DOHH2 (cell line): ENCODE measurements around the gene HDGFL1.

ENCODE experiments used
- H3F3A ChIP-seq: fragments of 200-600 bp; sonication (generic), shearing (Covaris generic); 2 replicates; pipeline ENCODE4 v1.6.0; 2016; ENCODE audit warnings: antibody characterized with exemption, mild to moderate bottlenecking; ENCODE audit not compliant: control insufficient read depth, insufficient read depth
- H3K27ac ChIP-seq: fragments of 200-600 bp; sonication (generic); 2 replicates; pipeline ENCODE4 v1.5.1; 2014; ENCODE audit warnings: low read depth, mild to moderate bottlenecking, low read length, moderate library complexity
- H3K27me3 ChIP-seq: fragments of 200-600 bp; sonication (generic); 2 replicates; pipeline ENCODE4 v1.6.1; 2014; ENCODE audit warnings: mild to moderate bottlenecking, low read length, mixed read lengths; ENCODE audit not compliant: control insufficient read depth
- H3K36me3 ChIP-seq: fragments of 200-600 bp; sonication (generic); 2 replicates; pipeline ENCODE4 v1.6.1; 2014; ENCODE audit warnings: mild to moderate bottlenecking, low read length, moderate library complexity, mixed read lengths; ENCODE audit not compliant: control insufficient read depth
- H3K4me1 ChIP-seq: fragments of 200-600 bp; sonication (generic); 2 replicates; pipeline ENCODE4 v1.6.1; 2014; ENCODE audit warnings: mild to moderate bottlenecking, low read length, mixed read lengths; ENCODE audit not compliant: control insufficient read depth
- H3K4me2 ChIP-seq: fragments of 200-600 bp; sonication (generic); 2 replicates; pipeline ENCODE4 v1.6.0; 2014; ENCODE audit warnings: mild to moderate bottlenecking, low read length, moderate library complexity
- H3K4me3 ChIP-seq: fragments of 200-600 bp; sonication (generic); 2 replicates; pipeline ENCODE4 v1.5.1; 2014; ENCODE audit warnings: mild to moderate bottlenecking, low read length, mixed read lengths
- H3K79me2 ChIP-seq: fragments of 200-600 bp; sonication (generic); 2 replicates; pipeline ENCODE4 v1.6.1; 2014; ENCODE audit warnings: mild to moderate bottlenecking, low read length, mixed read lengths; ENCODE audit not compliant: control insufficient read depth
- H3K9me2 ChIP-seq: fragments of 200-600 bp; sonication (generic); replicated peaks from 2 replicates; pipeline ENCODE4 v1.6.1; 2014; ENCODE audit warnings: mild to moderate bottlenecking, low read length, mixed read lengths; ENCODE audit not compliant: control insufficient read depth
- H3K9me3 ChIP-seq: fragments of 200-600 bp; sonication (generic); 2 replicates; pipeline ENCODE4 v1.6.1; 2014; ENCODE audit warnings: antibody characterized with exemption, low read length, mixed read lengths; ENCODE audit not compliant: control insufficient read depth, insufficient read depth
- H4K20me1 ChIP-seq: fragments of 200-600 bp; sonication (generic); 2 replicates; pipeline ENCODE4 v1.6.0; 2014; ENCODE audit warnings: low read depth, mild to moderate bottlenecking, antibody characterized with exemption, low read length, moderate library complexity; ENCODE audit not compliant: control insufficient read depth, insufficient read depth
- EZH2phosphoT487 ChIP-seq: fragments of 200-600 bp; sonication (generic); IDR thresholded peaks from 2 replicates; pipeline ENCODE4 v1.6.1; 2017; ENCODE audit warnings: borderline replicate concordance, mild to moderate bottlenecking, antibody characterized with exemption, low read length, moderate library complexity, mixed read lengths
- TF ChIP-seq, protein P1 (sequence below): fragments of 200-600 bp; sonication (generic); IDR thresholded peaks from one replicate; pipeline ENCODE4 v1.5.1; 2014; ENCODE audit warnings: antibody characterized with exemption, mild to moderate bottlenecking, low read depth, low read length; ENCODE audit not compliant: poor library complexity, severe bottlenecking

The HDGFL1 gene

DNA sequence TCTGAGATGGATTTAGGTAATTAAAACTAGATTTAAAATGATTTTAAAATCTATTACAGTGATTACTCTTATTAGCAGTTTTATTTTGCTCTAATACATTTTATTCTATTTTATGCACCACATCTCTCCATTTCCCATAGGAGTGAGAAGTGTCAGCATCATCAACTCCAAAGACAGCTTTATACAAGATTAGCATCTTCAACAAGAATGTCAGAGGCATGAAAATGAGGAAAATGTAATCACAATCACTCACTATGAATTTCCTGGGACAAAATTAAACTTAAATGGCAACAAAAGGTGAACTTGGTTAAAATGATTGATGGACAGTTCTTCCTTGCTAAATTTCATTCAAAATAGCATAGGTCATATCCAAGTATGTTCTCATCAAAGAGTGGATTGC is 19.8 kb downstream of the HDGFL1 start:
- no peak for TF ChIP-seq EZH2phosphoT487
- TF ChIP-seq, protein P1, sequence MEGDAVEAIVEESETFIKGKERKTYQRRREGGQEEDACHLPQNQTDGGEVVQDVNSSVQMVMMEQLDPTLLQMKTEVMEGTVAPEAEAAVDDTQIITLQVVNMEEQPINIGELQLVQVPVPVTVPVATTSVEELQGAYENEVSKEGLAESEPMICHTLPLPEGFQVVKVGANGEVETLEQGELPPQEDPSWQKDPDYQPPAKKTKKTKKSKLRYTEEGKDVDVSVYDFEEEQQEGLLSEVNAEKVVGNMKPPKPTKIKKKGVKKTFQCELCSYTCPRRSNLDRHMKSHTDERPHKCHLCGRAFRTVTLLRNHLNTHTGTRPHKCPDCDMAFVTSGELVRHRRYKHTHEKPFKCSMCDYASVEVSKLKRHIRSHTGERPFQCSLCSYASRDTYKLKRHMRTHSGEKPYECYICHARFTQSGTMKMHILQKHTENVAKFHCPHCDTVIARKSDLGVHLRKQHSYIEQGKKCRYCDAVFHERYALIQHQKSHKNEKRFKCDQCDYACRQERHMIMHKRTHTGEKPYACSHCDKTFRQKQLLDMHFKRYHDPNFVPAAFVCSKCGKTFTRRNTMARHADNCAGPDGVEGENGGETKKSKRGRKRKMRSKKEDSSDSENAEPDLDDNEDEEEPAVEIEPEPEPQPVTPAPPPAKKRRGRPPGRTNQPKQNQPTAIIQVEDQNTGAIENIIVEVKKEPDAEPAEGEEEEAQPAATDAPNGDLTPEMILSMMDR: no peak
- no peaks in the 10 kb centered on the region for H3K4me1 ChIP-seq
- H3K79me2 ChIP-seq: no peaks in the 10 kb centered on the region
- no peak overlapping the region for H3K4me3 ChIP-seq
- no peaks in the 10 kb centered on the region for H3K9me2 ChIP-seq
- H3K4me2 ChIP-seq: no peak overlapping the region
- no peak overlapping the region for H3K27ac ChIP-seq
- no peaks in the 10 kb centered on the region for H4K20me1 ChIP-seq
- H3K9me3 ChIP-seq: no peaks in the 10 kb centered on the region
- no peaks in the 10 kb centered on the region for H3K27me3 ChIP-seq
- no peaks in the 10 kb centered on the region for H3F3A ChIP-seq
- H3K36me3 ChIP-seq: no peaks in the 10 kb centered on the region

GRCh38 chr6:22590423-22590822 is 21.1 kb downstream of the HDGFL1 start:
- no peaks in the 10 kb centered on the region for H3K36me3 ChIP-seq
- TF ChIP-seq, protein P1: no peak
- TF ChIP-seq EZH2phosphoT487: no peak
- H3K9me3 ChIP-seq: no peaks in the 10 kb centered on the region
- no peak overlapping the region for H3K4me2 ChIP-seq
- H4K20me1 ChIP-seq: no peaks in the 10 kb centered on the region
- no peaks in the 10 kb centered on the region for H3K9me2 ChIP-seq
- H3K27ac ChIP-seq: no peak overlapping the region
- H3K27me3 ChIP-seq: no peaks in the 10 kb centered on the region
- H3K4me3 ChIP-seq: no peak overlapping the region
- no peaks in the 10 kb centered on the region for H3F3A ChIP-seq
- H3K79me2 ChIP-seq: no peaks in the 10 kb centered on the region
- H3K4me1 ChIP-seq: no peaks in the 10 kb centered on the region

- TF ChIP-seq, protein P1: no peak
- TF ChIP-seq EZH2phosphoT487: no peak
- Histone ChIP-seq H3K27ac (no peak overlapping the region), H3K27me3 (no peaks in the 10 kb centered on the region)
Measured at GRCh38 chr6:22593895-22594294, 24.5 kb downstream of the HDGFL1 start.

DNA sequence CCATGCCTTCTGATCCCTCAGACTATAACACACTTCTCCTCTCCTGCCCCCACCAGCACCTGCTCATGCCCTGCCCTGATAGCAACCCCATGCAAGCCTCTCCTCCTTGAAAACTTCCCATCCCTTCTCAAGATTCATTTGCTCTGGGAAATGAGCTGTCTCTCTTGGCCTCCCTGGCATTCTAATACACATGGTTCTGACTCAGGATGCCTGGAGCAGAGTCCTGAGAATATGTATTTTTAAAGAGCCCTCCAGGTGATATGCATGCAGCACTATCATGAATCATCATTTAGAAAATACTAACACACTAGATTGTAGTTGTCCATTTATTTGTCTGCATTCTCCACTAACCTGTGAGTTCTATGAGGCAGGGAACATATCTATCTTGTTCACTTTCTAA is 26.6 kb downstream of the HDGFL1 start:
- Histone ChIP-seq H3K36me3 (no peaks in the 10 kb centered on the region), H3K4me3 (no peak overlapping the region), H3K9me3 (no peaks in the 10 kb centered on the region), H3K27me3 (no peaks in the 10 kb centered on the region), H3K4me1 (no peaks in the 10 kb centered on the region), H3K4me2 (no peak overlapping the region), H4K20me1 (no peaks in the 10 kb centered on the region), H3K27ac (no peak overlapping the region), H3K79me2 (no peaks in the 10 kb centered on the region), H3K9me2 (no peaks in the 10 kb centered on the region), H3F3A (no peaks in the 10 kb centered on the region)
- TF ChIP-seq EZH2phosphoT487: no peak
- TF ChIP-seq, protein P1: no peak

More at GRCh38 chr6:22593895-22594294, 24.5 kb downstream of the HDGFL1 start:
- Histone ChIP-seq H3K4me3 (no peak overlapping the region), H3K79me2 (no peaks in the 10 kb centered on the region), H3F3A (no peaks in the 10 kb centered on the region), H3K9me2 (no peaks in the 10 kb centered on the region), H3K36me3 (no peaks in the 10 kb centered on the region), H4K20me1 (no peaks in the 10 kb centered on the region), H3K4me2 (no peak overlapping the region), H3K9me3 (no peaks in the 10 kb centered on the region), H3K4me1 (no peaks in the 10 kb centered on the region)
